Ishikawa (cell line): ENCODE results near the gene SLC6A19.

ENCODE experiments used
- CEBPB ChIP-seq: IDR thresholded peaks from 2 replicates; pipeline ENCODE4 v1.6.1; 2012
- CREB1 ChIP-seq: IDR thresholded peaks from 2 replicates; pipeline ENCODE4 v1.6.1; 2012; ENCODE audit warnings: low read depth
- EP300 ChIP-seq: IDR thresholded peaks from 2 replicates; pipeline ENCODE4 v1.6.1; 2012; ENCODE audit warnings: borderline replicate concordance
- NFIC ChIP-seq: IDR thresholded peaks from 2 replicates; pipeline ENCODE4 v1.6.1; 2012
- RAD21 ChIP-seq: IDR thresholded peaks from 2 replicates; pipeline ENCODE4 v1.6.1; 2012; ENCODE audit warnings: low read depth

- TF ChIP-seq CREB1 (no peak), EP300 (no peak), RAD21 (no peak), CEBPB (no peak), NFIC (no peak)
Measured at GRCh38 chr5:1177826-1178528, 23.4 kb upstream of the SLC6A19 start.
